Measurements from ENCODE around the gene PRSS2.
"Not testable (repeated sequence)": the region's sequence is repeated elsewhere in the genome, so short reads cannot be mapped to it uniquely, and the experiment has no call there.

GRCh38 chr7:142768885-142769284, 1.9 kb upstream of the PRSS2 start:
- TF ChIP-seq CTCF (conservative IDR thresholded peaks at IDR 0.05); ZFX (IDR thresholded peaks at IDR 0.05): not testable (repeated sequence)

Data from C4-2B (cell line).